Neuronal stem cell (in vitro differentiated cells): Measurements from ENCODE around the gene NHERF1.

ENCODE experiments used
- DNase-seq: peaks from one replicate; pipeline ENCODE4 v3.0.0-alpha.2; 2013; ENCODE audit warnings: low spot score
- H2AFZ ChIP-seq: one replicate; pipeline ENCODE4 v1.6.1; 2013; ENCODE audit warnings: mild to moderate bottlenecking, low read length, inconsistent platforms
- H2AK5ac ChIP-seq: 2 replicates; pipeline ENCODE4 v1.6.1; 2013; ENCODE audit warnings: low read depth, mild to moderate bottlenecking, inconsistent platforms, low read length, moderate library complexity, mixed read lengths
- H2BK120ac ChIP-seq: 2 replicates; pipeline ENCODE4 v1.6.1; 2013; ENCODE audit warnings: low read depth, mild to moderate bottlenecking, inconsistent platforms, low read length, moderate library complexity, mixed read lengths
- H2BK12ac ChIP-seq: one replicate; pipeline ENCODE4 v1.6.1; 2013; ENCODE audit warnings: low read length, inconsistent platforms
- H2BK15ac ChIP-seq: 2 replicates; pipeline ENCODE4 v1.6.1; 2013; ENCODE audit warnings: mild to moderate bottlenecking, low read length, inconsistent platforms, mixed read lengths
- H2BK5ac ChIP-seq: one replicate; pipeline ENCODE4 v1.6.1; 2013; ENCODE audit warnings: inconsistent platforms, mild to moderate bottlenecking, low read length, moderate library complexity
- H3K14ac ChIP-seq: one replicate; pipeline ENCODE4 v1.6.1; 2013; ENCODE audit warnings: low read length, inconsistent platforms
- H3K18ac ChIP-seq: 2 replicates; pipeline ENCODE4 v1.6.1; 2013; ENCODE audit warnings: low read length, inconsistent platforms
- H3K23ac ChIP-seq: 2 replicates; pipeline ENCODE4 v1.6.1; 2013; ENCODE audit warnings: low read depth, mild to moderate bottlenecking, mixed read lengths, low read length, inconsistent platforms; ENCODE audit not compliant: poor library complexity
- H3K27ac ChIP-seq: replicated peaks from 3 replicates; pipeline ENCODE4 v1.5.1; 2013; ENCODE audit warnings: low read length, inconsistent platforms
- H3K27me3 ChIP-seq, 3 experiments: 2 replicates each; pipeline ENCODE4 v1.6.1; 2013; ENCODE audit warnings: low read length in 3 of 3, mild to moderate bottlenecking in 2 of 3, inconsistent platforms in 1 of 3, low read depth in 1 of 3, mixed read lengths in 1 of 3, moderate library complexity in 1 of 3; ENCODE audit not compliant: control insufficient read depth in 3 of 3, insufficient read depth in 3 of 3
- H3K36me3 ChIP-seq, 2 donors: replicated peaks in 1 of 2; 2 replicates each; pipeline ENCODE4 v1.6.1; 2013; ENCODE audit warnings: low read length in 2 of 2; ENCODE audit not compliant: control insufficient read depth in 2 of 2, insufficient read depth in 2 of 2
- H3K4ac ChIP-seq: 2 replicates; pipeline ENCODE4 v1.6.1; 2013; ENCODE audit warnings: inconsistent platforms, mild to moderate bottlenecking, low read length, moderate library complexity
- H3K4me1 ChIP-seq, 2 donors: 1 replicate in 1 of 2; 2 replicates in 1 of 2; pipeline ENCODE4 v1.6.1; 2013; ENCODE audit warnings: low read length in 2 of 2, low read depth in 1 of 2; ENCODE audit not compliant: control insufficient read depth in 2 of 2, insufficient read depth in 1 of 2
- H3K4me2 ChIP-seq: one replicate; pipeline ENCODE4 v1.6.1; 2013; ENCODE audit warnings: mild to moderate bottlenecking, low read length, inconsistent platforms; ENCODE audit not compliant: insufficient read depth, poor library complexity, severe bottlenecking
- H3K4me3 ChIP-seq, 2 donors: 2 replicates each; pipeline ENCODE4 v1.5.1; 2013; ENCODE audit warnings: low read length in 2 of 2, mild to moderate bottlenecking in 2 of 2, inconsistent platforms in 1 of 2, moderate library complexity in 1 of 2
- H3K79me1 ChIP-seq: one replicate; pipeline ENCODE4 v1.6.1; 2013; ENCODE audit warnings: low read depth, mild to moderate bottlenecking, inconsistent platforms, low read length, moderate library complexity
- H3K9ac ChIP-seq: one replicate; pipeline ENCODE4 v1.6.1; 2013; ENCODE audit warnings: mild to moderate bottlenecking, low read depth, low read length, inconsistent platforms; ENCODE audit not compliant: poor library complexity
- H3K9me3 ChIP-seq, 2 donors: replicated peaks in 1 of 2; 2 replicates each; pipeline versions ENCODE3 to v1.6.1; 2013; ENCODE audit warnings: low read length in 2 of 2, mild to moderate bottlenecking in 2 of 2, inconsistent platforms in 1 of 2, low read depth in 1 of 2, mixed read lengths in 1 of 2, moderate library complexity in 1 of 2; ENCODE audit not compliant: control insufficient read depth in 2 of 2, insufficient read depth in 1 of 2
- H4K8ac ChIP-seq: one replicate; pipeline ENCODE4 v1.6.1; 2013; ENCODE audit warnings: low read depth, mild to moderate bottlenecking, inconsistent platforms, low read length, moderate library complexity
- H4K91ac ChIP-seq: one replicate; pipeline ENCODE4 v1.6.1; 2013; ENCODE audit warnings: low read length, low read depth, mild to moderate bottlenecking, inconsistent platforms; ENCODE audit not compliant: poor library complexity
- WGBS, 2 donors: extraction: QIAGEN DNeasy Blood & Tissue Kit; methylation state at CpG; one replicate each; pipeline ENCODE4 v1.1.7; 2013; ENCODE audit warnings: missing lambda C conversion rate in 2 of 2, mixed read lengths in 1 of 2; ENCODE audit not compliant: insufficient read length in 2 of 2, insufficient replicate concordance in 1 of 2; ENCODE audit errors: extremely low coverage in 2 of 2; 5-methylcytosine and 5-hydroxymethylcytosine counted together

The NHERF1 gene

DNA sequence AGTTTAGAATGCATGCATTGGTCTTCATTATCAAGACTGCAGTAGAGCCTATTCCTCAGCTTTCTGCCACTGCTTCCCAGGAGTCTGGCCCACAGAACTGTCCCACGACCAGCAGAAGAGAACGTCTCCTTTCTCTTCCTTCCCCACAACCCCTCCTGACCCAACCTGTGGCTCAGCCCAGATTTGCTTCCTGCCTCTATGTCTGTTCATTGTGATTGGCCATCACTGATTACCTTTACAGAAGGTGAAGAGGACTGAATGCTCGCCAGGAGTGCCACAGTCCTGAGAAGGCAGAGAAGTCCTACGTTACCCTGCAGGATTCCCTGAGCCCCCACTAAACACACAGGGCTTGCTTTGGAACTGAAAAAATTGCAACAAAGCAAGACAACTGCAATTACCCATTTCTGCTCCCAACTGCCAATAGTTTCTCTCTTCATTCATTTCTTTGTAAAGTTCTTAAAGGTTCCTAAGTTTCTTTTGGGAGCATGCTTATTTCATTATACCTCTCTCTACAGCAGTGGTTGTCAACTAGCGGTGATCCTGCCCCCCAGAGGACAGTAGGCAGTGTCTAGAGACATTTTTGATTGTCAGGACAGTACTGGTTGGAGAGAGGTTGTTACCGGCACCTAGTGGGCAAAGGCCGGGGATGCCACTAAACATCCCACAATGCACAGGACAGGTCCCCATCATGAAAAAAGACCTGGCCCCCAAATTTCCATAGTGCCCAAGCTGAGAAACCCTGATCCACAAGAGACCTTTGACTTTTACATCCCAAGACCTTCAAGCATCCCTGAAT is 32.2 kb downstream of the NHERF1 start:
- Histone ChIP-seq H2AK5ac (no peak overlapping the region), H2BK5ac (no peak overlapping the region), H3K4me2 (no peak overlapping the region), H3K18ac (no peak overlapping the region), H3K27me3 (no peaks in the 10 kb centered on the region), H2BK120ac (no peak overlapping the region), H3K14ac (no peak overlapping the region), H3K4me1 (peaks cover 6 to 8% of the 10 kb centered on the region in 2 donors), H3K9me3 (no peaks in the 10 kb centered on the region), H3K36me3 (peaks cover 9 to 28% of the 10 kb centered on the region in 2 donors), H2BK15ac (no peak overlapping the region), H4K91ac (no peak overlapping the region), H2BK12ac (no peak overlapping the region), H3K4me3 (no peak overlapping the region), H4K8ac (no peak overlapping the region), H3K79me1 (peaks cover 4% of the 10 kb centered on the region), H2AFZ (no peak overlapping the region), H3K9ac (no peak overlapping the region), H3K27ac (no peak overlapping the region), H3K4ac (no peak overlapping the region), H3K23ac (no peak overlapping the region)
- WGBS, 2 donors = no CpG with 5 or more reads among the region's 7 CpGs
- DNase-seq = no peak

GRCh38 chr17:74782571-74782970 is 34.1 kb downstream of the NHERF1 start:
- Histone ChIP-seq H2BK5ac (no peak overlapping the region), H2BK12ac (no peak overlapping the region), H3K27me3 (no peaks in the 10 kb centered on the region), H3K9ac (no peak overlapping the region), H3K4me2 (no peak overlapping the region), H3K9me3 (no peaks in the 10 kb centered on the region), H3K36me3 (peaks cover 9 to 31% of the 10 kb centered on the region in 2 donors), H3K18ac (no peak overlapping the region), H3K4me1 (no peaks in the 10 kb centered on the region), H3K27ac (no peak overlapping the region), H3K4ac (no peak overlapping the region), H4K91ac (no peak overlapping the region), H3K79me1 (no peaks in the 10 kb centered on the region), H2BK120ac (no peak overlapping the region), H3K23ac (no peak overlapping the region), H2BK15ac (no peak overlapping the region), H2AFZ (no peak overlapping the region), H3K14ac (no peak overlapping the region), H2AK5ac (no peak overlapping the region), H3K4me3 (no peak overlapping the region), H4K8ac (no peak overlapping the region)
- no peak for DNase-seq
- WGBS, 2 donors = no CpG with 5 or more reads among the region's 5 CpGs

GRCh38 chr17:74784125-74784810 is 35.8 kb downstream of the NHERF1 start:
- Histone ChIP-seq H3K4ac (no peak overlapping the region), H3K14ac (no peak overlapping the region), H3K27ac (no peak overlapping the region), H2BK15ac (no peak overlapping the region), H3K79me1 (no peaks in the 10 kb centered on the region), H4K91ac (no peak overlapping the region), H3K9me3 (no peaks in the 10 kb centered on the region), H3K23ac (no peak overlapping the region), H3K9ac (no peak overlapping the region), H2AK5ac (no peak overlapping the region), H4K8ac (no peak overlapping the region), H3K36me3 (peaks cover 11 to 34% of the 10 kb centered on the region in 2 donors), H3K4me2 (no peak overlapping the region), H3K4me3 (no peak overlapping the region), H2BK12ac (no peak overlapping the region), H3K27me3 (no peaks in the 10 kb centered on the region), H2BK120ac (no peak overlapping the region), H3K18ac (no peak overlapping the region), H3K4me1 (no peaks in the 10 kb centered on the region), H2AFZ (no peak overlapping the region), H2BK5ac (no peak overlapping the region)
- DNase-seq = no peak
- WGBS, 2 donors = no CpG with 5 or more reads among the region's 5 CpGs
